HG03460 (cell line): Measurements from ENCODE around the gene MYF5.

Experiments
- ATAC-seq: cut with Tn5 transposase; IDR thresholded peaks from one replicate; pipeline ENCODE4 v1.9.1; 2021; ENCODE audit not compliant: unreplicated experiment

The MYF5 gene

GRCh38 chr12:80707126-80707829 is 9.4 kb upstream of the MYF5 start, which contains the start of gene MYF6:
TSS of gene MYF6 (plus strand) at chr12:80707634. CDS start at chr12:80707720, 86 bp downstream.
- no peak for ATAC-seq

- no peak for ATAC-seq
These were observed 8.9 kb upstream of the MYF5 start for GRCh38 chr12:80707830-80708258.

DNA sequence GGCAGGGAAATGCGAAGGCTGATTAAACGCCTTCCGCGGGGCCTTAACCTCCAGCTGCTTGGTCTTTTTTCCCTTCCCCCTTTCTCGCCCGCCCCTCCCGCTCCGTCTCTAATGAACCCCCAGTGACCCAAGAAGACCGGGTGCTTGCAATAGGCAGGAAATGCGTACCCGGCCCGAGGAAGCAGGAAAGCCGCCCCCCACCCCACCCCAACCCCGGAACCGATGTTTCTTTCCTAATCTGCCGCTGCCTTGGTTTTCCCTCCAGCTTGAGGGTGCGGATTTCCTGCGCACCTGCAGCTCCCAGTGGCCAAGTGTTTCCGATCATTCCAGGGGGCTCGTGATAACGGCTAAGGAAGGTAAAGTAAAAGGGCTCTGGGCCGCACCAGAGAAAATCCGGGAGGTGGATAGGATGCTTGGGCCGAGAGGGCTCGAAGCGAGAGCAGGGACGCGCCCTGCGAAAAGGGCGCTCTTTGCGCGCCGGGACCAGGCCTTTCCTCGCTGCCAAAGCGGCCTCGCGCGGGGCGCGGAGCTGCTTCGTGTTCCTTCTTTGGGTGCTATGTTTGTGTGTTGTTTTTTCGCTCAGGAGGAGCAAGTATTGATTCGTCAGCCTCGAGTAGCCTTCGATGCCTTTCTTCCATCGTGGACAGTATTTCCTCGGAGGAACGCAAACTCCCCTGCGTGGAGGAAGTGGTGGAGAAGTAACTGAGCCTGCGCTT is 8.3 kb upstream of the MYF5 start:
- ATAC-seq = no peak

- ATAC-seq = no peak
These were observed 7.8 kb upstream of the MYF5 start for GRCh38 chr12:80708975-80709328.

GRCh38 chr12:80709811-80710726 is 6.6 kb upstream of the MYF5 start:
- peak; percentile 60 for ATAC-seq

DNA sequence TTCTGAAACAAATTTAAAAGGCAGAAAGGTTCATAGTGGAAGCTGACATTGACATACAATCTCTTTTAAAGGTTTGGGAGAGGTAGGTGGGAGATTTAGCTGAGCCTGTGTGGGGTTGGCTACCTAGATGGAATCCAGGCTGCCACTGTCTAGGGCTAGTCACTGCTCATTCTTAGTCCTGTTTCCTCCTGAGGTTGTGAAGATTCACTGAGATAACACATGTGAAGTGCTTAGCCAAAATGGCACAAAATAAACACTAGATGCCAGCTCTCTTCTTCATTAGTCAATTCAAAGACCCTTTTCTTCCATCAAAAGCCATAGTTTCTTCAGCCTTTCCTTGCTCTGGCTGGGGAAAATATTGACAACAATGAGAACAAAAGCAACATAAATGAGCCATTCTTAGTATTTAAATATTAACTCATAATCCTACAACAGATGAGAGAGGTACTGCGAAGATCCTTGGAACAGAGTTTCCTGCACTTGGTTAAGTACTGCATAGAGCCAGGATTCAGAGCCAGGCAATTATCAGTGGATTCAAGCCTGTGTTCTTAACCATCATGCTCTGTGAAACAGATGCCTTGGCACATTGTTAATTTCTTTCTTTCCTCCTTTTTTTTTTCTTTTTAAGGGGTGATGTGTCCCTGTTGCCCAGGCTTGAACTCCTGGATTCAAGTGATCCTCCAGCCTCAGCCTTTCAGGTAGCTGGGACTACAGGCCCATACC is 5.8 kb upstream of the MYF5 start:
- no peak for ATAC-seq

- no peak for ATAC-seq
These were observed 4.8 kb upstream of the MYF5 start for GRCh38 chr12:80711866-80712265.

DNA sequence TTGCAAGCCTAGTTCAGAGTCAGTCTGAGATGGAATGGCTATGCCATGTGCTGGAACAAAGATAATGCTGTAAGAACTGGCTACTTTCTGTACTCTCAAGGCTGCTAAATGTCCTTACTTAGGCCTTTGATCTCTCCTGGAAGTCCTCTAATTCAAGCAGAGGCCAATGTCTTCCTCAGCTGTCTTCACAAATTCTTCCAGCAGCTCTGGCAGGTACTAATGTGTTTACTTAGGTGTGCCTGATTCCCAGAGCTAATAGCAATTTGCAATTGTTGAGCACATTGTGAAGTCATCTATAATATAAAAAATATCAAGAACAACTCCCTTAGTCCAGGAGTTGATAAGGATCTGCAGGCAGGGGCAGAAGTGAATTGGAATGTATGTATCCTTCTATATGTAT is 3.8 kb upstream of the MYF5 start:
- no peak for ATAC-seq

- no peak for ATAC-seq
These were observed 3.3 kb upstream of the MYF5 start for GRCh38 chr12:80713419-80713818.

DNA sequence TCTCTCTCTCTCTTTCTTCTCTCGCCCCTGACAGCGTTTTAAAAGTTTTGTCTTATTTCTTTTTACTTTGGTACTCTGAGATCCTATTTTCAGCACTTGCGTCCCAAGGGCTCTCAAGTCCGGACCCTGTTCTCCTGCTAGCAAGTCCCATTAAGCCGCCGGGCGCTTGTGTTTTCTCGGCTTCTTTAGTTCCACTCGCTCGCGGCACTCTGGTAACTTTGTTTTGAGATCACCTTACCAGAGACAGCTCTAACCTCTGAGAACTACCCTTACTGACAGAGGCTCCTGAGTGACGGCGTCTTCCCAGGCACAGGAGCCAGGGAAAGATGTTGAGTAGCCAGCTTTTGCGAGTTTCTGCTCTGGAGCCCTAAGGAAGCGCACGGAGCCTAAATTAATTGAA is 2.7 kb upstream of the MYF5 start:
- ATAC-seq = no peak

GRCh38 chr12:80714846-80715245 is 1.9 kb upstream of the MYF5 start:
- ATAC-seq = no peak

- no peak for ATAC-seq
These were observed 931 bp upstream of the MYF5 start for GRCh38 chr12:80715713-80716249.

GRCh38 chr12:80717856-80718255 is 1.1 kb downstream of the MYF5 start:
- ATAC-seq = no peak

- no peak for ATAC-seq
These were observed 3.8 kb downstream of the MYF5 start for GRCh38 chr12:80720516-80720915.

- ATAC-seq = no peak
These were observed 4.6 kb downstream of the MYF5 start for GRCh38 chr12:80721326-80721725.

DNA sequence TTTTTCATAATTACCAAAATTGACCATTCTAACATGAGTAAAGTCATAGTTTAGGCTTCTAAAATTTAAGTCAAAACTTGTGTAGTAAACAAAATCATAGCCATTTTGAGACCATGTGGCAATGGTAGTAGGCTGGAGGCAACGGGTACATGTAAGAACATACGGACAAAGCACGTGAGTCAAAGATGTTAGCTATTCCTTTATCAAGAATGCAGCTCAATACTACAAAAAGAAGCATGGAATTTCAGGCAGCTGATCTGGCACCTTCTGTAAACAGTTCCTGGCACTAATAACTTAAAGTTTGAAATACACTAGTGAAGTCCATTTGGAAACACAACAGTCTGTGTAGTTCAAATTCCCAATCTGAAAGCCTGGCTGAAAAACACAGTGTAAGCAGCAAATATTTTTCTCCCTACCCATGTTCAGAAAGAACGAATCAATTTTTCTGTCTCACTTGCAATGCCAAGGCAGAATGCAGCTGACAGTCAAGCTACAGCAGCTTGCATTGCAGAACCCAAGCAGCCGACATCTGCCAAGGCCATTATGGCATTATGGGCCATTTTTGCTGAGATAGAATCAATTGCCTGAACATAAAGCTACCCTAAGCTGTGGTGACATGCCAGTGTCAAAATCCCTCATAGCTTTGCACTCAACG is 29.3 kb downstream of the MYF5 start:
- no peak for ATAC-seq

GRCh38 chr12:80747800-80748199 is 31.1 kb downstream of the MYF5 start:
- no peak for ATAC-seq

- ATAC-seq = no peak
These were observed 32.7 kb downstream of the MYF5 start for GRCh38 chr12:80749456-80749855.

DNA sequence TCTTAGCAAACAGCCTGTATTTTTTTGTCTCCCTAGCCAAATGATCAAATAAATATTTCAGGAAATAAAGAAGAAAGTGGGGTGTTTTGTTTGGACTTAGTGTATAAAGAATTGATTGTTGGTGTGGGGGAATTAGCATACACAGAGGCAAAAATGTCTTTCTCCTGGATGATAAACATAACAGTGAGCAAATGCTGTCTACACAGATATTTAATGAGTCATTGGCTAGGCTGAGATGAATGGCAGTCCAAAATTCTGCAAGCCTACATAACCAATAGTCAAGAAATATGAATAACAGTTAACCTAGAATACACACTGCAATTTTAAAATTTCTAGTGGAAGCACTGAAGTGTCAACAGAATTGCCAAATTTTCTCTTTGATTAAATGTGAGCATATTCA is 35.8 kb downstream of the MYF5 start:
- no peak for ATAC-seq

DNA sequence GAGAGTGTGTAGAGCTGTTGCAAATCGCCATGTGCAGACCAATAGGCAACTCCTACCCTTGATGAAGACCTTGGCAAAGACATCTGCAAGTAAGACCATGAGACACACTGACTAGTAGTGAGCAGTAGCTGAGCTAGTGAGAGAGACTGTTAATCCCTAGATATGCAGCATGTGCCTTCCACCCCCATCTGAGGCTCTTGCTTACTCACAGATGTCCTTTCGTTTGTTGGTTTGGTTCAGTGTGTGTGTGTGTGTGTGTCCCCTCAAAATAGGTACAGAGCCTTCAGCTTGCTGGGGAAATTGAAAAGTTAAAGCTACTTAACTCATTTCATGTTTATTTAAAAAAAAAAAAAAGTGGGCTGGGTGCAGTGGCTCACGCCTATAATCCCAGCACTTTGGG is 37.6 kb downstream of the MYF5 start:
- no peak for ATAC-seq
